K562 (cell line): Measurements from ENCODE around the gene GBA3.

ENCODE experiments used
- CHD1 ChIP-seq: fragments of 200-600 bp; sonication (generic); IDR thresholded peaks from one replicate; pipeline ENCODE4 v1.6.1; 2012; ENCODE audit warnings: mild to moderate bottlenecking, moderate library complexity, low read length, inconsistent platforms
- NFIC ChIP-seq: fragments of 450-650 bp; IDR thresholded peaks from 2 replicates; pipeline ENCODE4 v1.6.1; 2017; ENCODE audit warnings: mild to moderate bottlenecking, inconsistent platforms
- POLR2A ChIP-seq: fragments of 450-650 bp; conservative IDR thresholded peaks from 2 replicates; pipeline ENCODE4 v1.6.1; 2016
- TF ChIP-seq, protein P1 (sequence below), 3 experiments: IDR thresholded peaks in 2 of 3; conservative IDR thresholded peaks in 1 of 3; 2 replicates each; pipeline ENCODE4 v1.5.1; 2011 to 2012; ENCODE audit warnings: low read length in 3 of 3, mild to moderate bottlenecking in 3 of 3, control low read depth in 2 of 3, improper control_type of control experiment in 1 of 3, inconsistent platforms in 1 of 3, low read depth in 1 of 3, mixed read lengths in 1 of 3, moderate library complexity in 1 of 3; ENCODE audit not compliant: insufficient read depth in 2 of 3
- TF ChIP-seq, protein P2 (sequence below): fragments of 250-450 bp; sonication (Bioruptor Pico); IDR thresholded peaks from 2 replicates; pipeline ENCODE4 v1.4.0; 2020; ENCODE audit warnings: borderline replicate concordance

DNA sequence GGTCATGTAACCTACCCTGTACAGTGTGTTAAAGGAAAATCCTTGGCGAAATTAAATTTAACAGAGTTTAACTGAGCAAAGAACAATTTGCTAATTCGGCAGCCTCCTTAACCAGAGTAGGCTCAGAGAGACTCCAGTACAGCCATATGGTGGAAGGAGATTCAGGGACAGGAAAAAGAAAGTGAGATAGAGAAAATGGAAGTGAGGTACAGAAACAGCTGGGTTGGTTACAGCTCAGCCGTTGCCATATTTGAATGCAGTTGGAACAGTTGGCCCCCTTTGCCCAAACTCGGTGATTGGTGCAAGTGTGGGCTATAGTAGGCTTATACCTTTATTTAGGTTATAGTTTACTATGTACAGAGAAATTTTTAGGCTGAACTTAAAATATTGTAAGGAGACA lies 48.8 kb upstream of the GBA3 start:
- TF ChIP-seq POLR2A (no peak), CHD1 (no peak), NFIC (no peak)
- TF ChIP-seq, protein P1, sequence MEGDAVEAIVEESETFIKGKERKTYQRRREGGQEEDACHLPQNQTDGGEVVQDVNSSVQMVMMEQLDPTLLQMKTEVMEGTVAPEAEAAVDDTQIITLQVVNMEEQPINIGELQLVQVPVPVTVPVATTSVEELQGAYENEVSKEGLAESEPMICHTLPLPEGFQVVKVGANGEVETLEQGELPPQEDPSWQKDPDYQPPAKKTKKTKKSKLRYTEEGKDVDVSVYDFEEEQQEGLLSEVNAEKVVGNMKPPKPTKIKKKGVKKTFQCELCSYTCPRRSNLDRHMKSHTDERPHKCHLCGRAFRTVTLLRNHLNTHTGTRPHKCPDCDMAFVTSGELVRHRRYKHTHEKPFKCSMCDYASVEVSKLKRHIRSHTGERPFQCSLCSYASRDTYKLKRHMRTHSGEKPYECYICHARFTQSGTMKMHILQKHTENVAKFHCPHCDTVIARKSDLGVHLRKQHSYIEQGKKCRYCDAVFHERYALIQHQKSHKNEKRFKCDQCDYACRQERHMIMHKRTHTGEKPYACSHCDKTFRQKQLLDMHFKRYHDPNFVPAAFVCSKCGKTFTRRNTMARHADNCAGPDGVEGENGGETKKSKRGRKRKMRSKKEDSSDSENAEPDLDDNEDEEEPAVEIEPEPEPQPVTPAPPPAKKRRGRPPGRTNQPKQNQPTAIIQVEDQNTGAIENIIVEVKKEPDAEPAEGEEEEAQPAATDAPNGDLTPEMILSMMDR (IDR thresholded peaks at IDR 0.05 in 2 of 3, conservative IDR thresholded peaks at IDR 0.05 in 1 of 3; ENCODE audit: insufficient read depth in 2 of 3, low read depth in 1 of 3, low read length in 3 of 3) = no peak
- TF ChIP-seq, protein P2, sequence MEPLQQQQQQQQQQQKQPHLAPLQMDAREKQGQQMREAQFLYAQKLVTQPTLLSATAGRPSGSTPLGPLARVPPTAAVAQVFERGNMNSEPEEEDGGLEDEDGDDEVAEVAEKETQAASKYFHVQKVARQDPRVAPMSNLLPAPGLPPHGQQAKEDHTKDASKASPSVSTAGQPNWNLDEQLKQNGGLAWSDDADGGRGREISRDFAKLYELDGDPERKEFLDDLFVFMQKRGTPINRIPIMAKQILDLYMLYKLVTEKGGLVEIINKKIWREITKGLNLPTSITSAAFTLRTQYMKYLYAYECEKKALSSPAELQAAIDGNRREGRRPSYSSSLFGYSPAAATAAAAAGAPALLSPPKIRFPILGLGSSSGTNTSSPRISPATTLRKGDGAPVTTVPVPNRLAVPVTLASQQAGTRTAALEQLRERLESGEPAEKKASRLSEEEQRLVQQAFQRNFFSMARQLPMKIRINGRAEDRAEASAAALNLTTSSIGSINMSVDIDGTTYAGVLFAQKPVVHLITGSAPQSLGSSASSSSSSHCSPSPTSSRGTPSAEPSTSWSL = no peak
